HG03457 (cell line): ENCODE data around the gene BMF.

Experiments
- ATAC-seq: cut with Tn5 transposase; IDR thresholded peaks from one replicate; pipeline ENCODE4 v1.9.1; 2021; ENCODE audit warnings: moderate number of reproducible peaks; ENCODE audit not compliant: unreplicated experiment

Gene BMF

DNA sequence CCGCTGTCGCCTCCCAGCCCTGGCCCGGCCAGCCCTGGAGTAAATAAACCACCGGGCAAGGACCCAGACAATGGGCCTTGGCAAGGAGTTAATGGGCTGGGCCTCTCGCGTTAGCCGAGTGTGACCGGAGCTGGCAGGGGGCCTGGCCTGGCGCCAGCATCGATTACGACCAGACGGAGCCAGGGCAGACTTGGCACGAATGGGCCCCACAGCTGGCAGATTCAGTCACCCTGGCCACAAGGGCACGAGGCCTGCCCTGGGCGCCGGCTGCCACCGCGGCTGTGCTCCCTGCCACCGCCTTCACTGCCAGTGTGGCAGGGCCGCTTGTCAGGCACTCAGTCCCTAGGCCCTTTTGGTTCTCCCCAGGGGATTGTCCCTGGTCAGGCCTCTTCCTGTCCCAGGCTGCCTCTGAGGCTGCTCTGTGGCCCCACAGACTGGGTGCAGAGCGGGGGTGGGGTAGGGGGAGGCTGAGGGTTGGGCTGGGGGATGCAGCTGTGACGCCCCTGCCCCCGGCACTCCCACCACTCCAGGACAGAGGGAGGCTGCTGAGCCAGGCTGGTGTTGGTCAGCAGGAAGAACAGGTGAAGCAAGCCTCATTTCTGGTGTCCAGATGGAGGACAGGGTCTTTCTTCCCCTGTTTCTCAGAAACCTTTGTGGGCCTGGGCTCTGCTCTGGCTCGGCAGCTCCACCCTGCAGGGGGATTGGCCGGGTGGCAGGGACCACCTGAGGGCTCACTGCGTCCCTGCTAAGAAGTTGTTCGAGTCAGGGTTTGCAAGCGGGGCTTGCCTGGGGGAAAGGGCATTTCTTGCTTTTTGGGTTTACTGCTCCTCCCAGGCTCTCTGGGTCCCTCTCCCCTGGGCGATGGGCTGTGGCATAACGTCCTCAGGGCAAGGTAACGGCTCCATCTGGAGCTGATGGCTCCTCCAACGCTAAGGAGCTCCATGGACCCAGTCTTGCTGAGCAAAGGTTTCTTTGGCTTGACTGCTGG, 39.2 kb downstream of the BMF start:
- peak; percentile 52 for ATAC-seq

DNA sequence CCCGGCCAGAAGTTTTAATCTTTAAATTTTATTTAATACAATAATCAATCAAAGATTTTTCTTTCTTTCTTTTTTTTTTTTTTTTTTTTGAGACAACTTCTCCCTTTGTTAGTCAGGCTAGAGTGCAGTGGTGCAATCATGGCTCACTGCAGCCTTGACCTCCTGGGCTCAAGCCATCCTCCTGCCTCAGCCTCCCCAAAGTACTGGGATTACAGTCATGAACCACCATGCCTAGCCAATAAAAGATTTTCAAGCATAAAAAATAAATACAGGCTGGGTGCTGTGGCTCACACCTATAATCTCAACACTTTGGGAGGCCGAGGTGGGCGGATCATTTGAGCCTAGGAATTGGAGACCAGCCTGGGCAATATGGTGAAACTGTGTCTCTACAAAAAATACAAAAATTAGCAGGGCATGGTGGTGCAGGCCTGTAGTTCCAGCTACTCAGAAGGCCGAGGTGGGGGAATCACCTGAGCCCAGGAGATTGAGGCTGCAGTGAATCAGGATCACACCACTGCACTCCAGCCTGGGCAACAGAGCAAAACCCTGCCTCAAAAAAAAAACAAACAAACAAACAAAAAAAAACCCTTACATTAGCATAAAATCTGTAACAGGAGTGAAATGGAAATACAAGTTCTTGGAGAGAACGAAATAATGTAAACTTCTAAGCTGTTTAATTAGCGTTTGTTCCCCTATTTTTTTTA, 40.6 kb downstream of the BMF start:
- ATAC-seq: no peak

DNA sequence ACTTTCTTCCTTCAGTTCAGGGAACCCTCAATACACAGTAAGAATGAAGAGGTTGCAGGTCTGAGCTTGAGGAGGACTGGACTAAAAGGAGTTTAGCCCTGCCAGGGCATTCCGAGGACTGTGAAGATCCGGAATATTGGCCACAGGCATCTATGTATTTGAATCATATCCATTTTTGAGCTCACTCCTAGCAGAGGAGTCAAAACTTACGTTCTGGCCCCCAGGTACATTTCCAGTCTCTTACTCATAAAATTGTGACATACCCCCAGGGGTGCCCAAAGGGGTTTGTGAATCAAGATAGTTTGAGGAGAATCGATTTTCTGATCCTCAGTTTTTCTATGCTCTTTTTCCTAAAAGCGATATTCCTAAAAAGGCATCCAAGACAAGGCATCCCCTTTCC, 42.1 kb downstream of the BMF start:
- ATAC-seq: no peak

DNA sequence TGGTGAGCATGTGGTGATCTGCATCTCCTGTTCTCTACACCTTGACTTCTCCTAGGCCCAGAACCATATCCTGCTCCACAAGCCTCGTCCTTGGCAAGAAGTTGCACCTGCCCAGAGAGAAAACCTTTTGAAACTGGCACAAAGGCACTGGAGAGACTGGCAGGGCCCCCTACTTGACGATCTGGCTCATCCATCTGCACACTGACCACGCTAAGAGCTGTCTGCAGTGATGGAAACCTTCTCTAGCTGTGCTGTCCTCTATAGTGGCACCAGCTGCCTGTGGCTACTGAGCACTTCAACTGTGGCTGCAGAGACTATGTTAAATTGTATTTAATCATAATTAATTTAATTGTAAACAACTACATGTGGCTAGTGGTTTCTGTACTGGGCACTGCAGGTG, 43.5 kb downstream of the BMF start:
- ATAC-seq: no peak

DNA sequence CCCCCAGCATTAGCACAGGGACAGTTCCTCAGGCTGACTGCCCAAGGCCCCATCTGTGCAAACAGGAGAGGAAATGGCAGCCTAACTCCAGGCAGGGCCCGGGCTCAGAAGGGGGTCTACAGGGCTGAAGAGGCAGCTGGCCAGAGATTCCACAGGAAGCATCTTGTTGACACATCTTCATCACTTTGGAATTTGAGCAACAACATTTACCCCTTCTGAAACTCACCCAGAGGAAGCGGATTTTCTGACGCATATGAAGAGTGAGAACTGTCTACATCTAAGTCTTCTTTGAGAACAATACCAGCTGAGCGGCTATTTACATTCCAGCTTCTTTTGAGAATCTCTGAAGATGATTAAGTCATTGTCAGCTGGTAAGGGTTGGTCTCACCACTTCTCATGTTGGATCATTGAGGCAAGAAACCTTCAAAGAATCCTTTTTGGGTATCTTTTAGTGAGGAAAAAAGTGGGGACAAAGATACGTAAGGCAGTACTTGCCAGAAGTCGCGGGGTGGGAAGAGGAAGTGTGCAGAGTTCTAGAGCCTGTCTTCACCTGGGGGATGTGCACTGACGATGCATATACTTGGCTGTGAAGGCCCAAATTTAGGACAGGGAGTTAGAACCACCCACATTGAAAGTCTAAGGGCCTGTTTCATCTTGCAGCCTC, 44.3 kb downstream of the BMF start:
- ATAC-seq: peak; percentile 45

DNA sequence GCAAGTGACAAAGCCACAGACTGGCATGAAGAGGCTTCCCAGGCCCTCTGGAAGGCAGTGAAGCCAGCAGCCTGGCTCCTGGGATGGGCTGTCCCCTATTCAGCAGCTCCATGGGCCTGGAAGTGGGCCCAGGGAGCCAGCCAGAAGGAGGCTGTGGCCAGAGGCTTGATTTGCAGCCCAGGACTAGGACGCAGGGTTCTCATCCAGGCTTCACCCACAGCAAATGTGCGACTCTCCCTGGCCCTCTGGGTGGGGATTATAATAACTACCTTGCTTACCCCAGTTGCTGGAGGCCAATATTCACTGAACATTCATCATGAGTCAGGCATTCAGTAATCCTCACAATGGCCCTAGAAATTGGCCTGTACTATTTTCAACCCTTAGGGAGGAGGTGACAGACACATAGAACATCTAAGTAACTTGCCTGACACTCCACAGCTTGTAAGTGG, 45.1 kb downstream of the BMF start:
- no peak for ATAC-seq

DNA sequence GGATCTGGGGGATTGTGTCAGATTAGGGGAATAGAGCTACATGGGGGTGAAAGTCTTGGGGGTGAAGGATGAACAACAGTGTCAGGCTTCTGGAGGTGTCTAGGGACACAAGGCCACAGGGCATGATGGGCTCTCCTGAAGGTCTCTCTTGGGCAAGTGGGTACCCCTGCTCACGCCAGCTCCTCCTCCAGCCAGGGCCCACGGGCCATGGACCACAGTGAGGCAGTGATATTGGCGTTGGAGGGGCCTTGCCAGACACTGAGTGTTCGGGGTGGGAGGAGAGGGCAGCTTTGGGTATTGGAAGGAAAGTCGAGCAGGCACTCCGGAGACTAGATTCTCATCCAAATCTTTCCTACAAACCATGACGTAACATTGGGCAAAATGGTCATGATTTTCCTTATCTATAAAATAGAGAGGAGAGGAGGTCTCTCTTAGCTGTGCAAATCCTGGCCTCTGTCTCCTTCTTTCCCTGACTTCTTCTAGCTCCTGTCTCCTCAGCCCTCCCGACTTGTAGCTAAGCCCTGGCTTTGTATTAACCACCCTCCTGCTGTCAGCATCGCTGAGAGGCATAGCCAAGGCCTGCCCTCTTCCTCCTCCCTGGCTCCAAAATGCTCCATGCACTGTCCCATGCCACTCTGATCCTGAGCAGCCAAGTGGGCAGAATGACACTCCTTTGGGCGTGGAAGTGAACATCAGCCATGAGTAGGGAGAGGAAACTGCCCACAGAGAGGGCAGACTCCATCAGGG, 45.7 kb downstream of the BMF start:
- ATAC-seq: no peak

DNA sequence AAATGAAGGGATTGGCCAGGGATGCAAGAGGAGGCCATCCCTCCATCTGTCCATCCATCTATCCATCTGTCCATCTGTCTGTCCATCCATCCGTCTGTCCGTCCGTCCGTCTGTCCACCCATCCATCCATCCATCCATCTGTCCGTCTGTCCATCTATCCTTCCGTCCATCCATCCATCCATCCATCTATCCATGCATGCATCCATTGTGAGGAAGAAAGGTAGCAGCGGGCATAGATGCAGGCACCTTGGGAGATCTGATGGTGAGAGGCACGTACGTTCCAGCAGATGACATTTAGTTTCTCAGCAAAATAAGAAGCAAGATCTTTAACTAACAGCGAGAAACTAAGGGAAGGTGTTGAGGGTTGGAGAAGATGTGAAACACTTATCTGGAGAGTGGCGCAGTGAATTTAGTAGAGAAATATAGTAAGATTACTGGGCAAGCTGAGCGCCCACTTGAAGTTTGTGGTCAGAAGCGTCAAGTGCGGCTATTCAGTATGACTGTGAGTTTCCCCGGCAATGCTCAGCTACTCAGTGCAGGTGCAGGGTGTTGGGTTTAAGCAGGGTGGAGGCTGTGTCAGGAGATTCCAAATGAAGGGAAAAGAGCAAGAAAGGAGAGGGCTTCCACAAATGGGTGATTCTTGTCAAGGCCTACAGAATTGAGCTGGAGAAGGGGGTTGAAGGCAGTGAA, 47.3 kb downstream of the BMF start:
- ATAC-seq: no peak

DNA sequence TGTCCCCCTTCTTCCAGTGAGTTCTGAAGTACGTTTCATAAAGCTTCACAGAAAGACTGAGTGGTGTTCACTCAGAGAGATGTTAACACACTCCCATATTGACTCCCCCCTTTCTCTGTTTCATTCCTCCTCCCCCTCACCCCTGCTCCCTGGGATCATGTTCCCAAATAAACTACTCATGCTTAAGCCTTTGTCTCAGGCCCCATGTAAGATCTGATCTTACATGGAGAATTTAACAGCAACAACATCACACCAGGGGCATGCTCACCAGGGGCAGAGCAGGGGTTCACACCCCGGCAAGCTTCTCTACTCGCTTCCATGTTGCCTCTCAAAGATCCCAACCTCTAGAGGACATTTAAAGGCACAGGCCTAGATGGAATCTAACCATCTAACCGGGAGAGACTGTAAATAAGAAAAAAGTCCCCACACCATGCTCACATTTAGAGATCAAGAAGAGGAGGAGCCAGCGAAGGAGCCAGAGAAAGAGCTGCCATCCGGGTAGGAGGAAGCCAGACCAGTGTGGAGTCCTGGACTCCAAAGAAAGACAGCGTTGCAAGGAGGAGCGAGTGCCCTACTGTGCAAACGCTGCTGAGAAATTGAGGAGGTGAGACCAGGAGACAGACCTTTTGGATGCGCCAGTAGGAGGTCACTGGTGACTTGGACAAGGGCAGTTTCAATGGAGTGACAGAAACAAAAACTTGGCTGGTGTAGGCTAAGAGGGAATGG, 48.3 kb downstream of the BMF start:
- no peak for ATAC-seq

DNA sequence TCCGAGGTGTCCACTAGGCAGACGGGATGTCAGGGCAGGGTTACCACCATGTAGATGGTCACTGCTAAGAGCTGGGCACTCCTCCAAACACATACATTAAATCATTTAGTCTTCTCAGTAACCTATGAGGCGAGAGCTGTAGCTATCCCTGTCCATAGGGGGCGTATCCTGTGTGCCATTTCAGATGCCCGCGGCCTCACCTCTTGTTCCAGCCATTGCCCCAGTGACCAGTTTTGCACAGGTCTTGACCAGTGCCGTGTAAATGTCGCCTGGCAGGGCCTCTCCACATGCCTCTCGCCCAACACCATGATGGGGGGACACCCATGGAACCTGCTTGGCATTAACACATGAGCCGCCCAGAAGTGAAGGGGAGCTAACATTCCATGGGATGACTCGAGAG, 48.9 kb downstream of the BMF start:
- ATAC-seq: no peak

DNA sequence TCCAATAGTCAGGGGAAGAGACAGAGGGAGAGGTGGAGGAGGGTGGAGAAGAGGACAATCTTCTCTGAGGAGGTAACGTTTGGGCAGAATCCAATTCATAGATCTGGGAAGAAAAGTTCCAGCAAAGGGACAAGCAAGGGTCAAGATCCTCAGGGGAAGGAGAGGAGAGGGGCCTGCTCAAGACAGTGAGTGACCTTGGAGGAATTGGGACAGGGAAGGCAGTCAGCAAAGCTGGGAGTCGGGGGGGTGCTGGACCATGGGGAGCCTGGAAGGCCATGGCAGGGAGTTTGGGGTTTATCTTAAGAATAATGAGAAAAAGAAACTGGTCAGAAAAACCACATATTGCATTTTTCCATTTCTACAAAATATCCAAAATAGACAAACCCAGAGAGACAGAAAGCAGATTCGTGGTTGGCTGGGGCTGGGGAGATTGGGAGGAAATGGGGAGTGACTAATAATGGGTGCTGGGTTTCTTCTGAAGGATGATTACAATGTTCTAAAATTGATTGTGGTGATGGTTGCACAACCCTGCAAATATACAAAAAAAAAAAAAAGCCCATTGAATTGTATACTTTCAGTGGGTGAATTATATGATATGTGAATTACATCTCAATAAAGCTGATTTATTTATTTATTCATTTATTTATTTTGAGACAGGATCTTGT, 50.1 kb downstream of the BMF start:
- no peak for ATAC-seq

DNA sequence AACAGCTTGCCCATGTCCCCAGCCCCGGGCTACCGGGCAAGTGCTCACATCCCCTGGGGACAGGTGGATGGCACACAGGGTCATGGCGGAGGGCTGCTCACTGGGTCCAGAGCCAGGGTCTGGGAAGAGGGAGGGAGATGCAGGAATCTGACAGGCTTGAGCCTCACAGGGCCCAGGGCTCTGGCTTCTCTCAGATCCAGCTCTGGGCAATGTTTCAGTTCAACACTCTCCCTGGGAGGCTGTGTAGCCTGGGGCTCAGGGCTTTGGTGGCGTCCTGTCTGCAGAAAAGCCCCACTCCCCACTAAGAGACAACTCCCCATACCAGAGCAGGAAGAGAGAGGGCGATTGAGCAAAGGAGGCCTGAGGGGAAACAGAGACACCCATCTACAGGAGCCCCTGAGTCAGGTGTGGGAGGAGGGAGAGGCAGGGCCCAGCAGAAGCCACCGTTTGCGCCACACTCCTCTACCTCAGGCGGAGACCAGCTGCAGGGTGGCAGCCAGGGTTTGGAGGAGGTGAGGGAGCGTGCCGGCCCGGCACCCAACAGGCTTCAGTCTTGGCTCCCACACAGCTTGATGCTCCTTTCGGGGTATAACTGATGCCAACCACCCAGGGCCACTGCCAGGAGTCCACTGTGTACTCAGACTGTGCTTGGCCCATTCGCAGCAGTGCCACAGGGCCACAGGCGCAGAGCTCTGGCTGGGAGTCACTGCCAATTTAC, 52.9 kb downstream of the BMF start:
- ATAC-seq: peak; percentile 15

DNA sequence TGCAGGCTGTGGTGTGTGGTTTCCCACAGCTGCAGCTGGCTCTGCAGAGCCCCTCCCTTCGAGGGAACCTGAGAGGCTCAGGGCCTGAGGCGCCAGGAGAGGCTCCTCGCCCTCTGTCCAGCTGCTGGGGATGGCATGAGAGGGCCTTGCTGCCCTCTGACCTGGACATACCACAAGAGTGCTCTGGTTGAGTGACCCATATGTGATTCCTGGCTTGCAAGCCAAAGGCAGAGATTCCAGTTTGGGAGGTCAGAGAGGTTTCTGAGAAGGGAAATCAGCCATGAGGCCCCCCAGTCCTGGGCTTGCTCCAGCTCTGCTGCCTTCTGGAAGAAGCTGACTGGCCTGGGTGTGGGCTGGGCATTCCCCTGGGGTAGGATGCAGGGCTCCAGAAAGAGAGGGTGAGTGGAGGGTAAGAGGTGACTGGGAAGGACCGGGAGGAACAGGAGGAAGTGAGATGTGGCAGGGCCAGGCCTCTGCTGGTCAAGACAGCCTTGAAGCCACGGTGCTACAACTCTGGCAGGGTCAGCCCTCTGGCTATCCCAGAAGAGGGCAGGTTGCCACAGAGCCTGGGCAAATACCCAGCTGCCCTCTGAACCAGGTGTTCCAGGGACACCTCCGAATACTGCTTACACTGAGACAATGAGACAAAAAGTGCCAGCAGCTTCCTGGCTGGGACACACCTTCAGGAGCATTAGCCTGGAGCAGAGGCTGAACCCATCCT, 53.7 kb downstream of the BMF start:
- ATAC-seq: peak; percentile 53

DNA sequence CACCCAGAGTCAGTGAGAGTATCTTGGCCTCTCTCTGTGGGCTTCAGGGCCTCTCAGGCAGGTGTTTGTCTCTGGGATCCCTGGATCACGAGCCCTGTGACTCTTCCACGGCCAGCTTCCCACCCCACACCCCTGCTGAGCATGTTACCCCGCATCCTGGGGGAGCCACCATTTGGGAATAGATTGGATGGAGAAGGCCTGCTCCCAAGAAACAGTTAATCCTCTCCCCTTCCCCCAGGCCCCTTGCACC, 54.1 kb downstream of the BMF start:
- no peak for ATAC-seq

DNA sequence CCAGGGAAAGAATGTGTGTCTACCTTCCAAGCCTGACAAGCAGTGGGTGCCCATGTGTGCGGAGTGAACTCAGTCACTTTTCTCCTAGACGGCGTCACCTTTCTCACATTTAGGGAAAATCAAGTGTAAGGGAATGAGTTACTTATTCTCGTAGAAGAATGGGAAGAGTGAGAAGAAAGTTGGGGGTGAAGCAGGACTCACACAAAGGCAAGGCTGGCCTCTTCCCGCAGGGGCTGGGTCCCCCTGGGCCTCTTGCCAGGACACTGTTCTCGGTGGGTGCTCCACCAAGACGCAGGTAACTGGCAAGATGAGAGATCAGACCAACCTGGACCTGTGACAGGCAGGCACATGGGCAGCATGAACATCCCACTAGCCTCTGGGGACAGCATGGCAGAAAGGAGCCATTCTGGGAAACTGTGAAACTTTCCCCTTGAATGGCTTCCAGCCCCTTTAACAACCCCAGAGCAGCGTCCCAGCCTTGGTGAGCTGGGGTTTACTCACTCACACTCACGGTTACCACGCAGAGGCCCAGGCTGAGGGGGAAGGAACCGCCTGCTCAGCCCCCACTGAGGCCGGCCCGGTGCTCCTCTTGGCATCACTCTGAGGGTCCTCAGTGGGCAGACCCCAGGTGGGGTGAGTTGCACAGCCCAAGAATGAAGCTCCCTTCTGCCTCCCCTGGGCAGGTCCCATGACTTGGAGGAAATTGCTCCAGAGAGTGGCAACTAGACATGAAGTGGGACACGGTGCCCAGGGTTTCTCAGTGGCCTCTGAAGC, 54.7 kb downstream of the BMF start:
- ATAC-seq: peak; percentile 19

DNA sequence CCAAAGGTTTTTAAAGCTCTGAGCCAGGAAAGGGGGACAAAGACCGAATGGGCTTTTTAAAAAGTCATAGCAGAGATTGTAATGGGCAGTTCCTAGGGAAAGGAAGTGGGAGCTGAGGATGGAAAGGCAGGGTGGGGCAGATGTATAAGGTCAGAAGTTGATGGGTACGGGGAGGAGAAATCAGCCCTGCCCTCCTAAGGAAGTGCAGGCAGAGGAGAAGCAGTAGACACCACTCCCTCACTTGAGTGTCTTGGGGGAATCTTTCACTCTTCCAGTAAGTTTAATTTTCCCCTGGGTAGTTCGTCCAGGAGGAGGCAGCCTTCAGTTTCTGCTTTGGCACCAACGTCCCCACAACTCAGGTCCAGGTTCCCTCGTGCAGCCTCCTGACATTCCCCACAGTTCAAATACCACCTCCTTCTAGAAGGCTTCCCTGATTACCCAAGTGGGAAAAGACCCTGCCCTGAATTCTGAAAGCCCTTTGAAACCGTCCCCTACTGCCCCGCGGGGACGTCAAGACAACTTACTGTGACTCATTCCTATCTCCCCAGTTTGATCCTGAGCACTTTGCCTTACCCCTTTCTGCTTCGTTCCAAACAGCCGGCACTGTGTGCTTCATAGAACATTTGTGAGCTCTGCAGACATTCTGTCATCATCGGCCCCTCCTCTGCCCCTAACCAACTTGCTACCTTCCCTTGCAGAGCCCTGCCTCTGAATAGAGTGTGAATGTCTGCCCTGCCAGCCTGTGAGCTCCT, 55.4 kb downstream of the BMF start:
- ATAC-seq: no peak

DNA sequence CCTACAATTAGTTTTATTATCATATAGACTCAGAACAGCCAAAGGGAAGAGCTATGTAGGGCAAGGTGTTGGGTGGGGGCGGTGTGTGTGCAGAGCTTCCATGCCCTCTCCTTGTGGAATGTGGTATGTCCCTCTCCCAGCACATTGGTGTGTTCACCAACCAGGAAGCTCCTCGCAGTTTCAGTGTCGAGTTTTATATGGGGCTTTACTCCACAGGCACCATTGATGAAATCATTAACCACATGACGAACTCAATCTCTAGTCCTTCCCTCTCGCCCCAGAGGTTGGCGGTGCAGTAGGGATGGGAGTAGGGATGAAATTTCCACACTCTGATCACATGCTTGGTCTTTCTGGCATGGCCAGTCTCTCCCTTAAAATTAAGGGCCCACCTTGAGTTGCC, 56.1 kb downstream of the BMF start:
- no peak for ATAC-seq
